Stimulated activated CD4-positive, alpha-beta T cell treated with anti-CD3 and anti-CD28 coated beads, Interleukin-12 subunit alpha, Interleukin-12 subunit beta, amount 100 ng/mL, for 24 hours (primary cell): ENCODE results near the gene MCAT.
"Not testable (repeated sequence)": the region's sequence is repeated elsewhere in the genome, so short reads cannot be mapped to it uniquely, and the experiment has no call there.

Source experiments
- DNase-seq, 2 experiments: peaks; one replicate each; pipeline ENCODE4 v3.0.0-alpha.2; 2020; ENCODE audit warnings: low read depth in 2 of 2

Gene MCAT

DNA sequence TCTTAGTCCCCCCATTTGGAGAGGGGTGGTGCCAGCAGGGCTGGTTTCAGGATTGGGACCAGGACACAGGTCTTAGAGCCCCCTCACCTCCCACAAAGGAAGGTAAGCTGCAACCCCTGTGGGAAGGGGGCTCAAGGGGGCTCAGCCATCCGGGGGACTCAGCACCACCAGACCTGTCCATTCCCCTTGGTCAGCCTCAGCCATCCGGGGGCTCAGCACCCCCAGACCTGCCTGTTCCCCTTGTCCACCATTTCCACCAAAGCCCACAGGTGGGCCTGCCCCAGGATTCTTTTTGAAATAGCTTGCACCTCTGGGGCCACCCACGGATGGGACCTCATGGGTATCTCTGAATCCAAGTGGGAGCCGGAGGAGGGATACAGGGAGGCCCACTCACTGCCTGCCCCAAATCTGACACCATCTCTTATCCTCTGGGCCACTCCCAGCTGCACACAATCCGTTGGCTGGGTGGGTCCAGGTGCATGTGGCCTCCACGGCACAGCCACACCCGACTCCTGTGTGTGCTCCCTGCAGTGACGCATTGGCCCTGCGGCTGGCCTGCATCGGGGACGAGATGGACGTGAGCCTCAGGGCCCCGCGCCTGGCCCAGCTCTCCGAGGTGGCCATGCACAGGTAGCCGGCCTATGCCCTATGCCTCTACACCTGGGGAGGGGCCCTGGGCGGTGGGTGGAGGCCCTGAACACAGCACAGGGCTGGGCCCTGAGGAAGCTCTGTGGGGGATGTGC lies 15.9 kb downstream of the MCAT start:
- no peak for DNase-seq

DNA sequence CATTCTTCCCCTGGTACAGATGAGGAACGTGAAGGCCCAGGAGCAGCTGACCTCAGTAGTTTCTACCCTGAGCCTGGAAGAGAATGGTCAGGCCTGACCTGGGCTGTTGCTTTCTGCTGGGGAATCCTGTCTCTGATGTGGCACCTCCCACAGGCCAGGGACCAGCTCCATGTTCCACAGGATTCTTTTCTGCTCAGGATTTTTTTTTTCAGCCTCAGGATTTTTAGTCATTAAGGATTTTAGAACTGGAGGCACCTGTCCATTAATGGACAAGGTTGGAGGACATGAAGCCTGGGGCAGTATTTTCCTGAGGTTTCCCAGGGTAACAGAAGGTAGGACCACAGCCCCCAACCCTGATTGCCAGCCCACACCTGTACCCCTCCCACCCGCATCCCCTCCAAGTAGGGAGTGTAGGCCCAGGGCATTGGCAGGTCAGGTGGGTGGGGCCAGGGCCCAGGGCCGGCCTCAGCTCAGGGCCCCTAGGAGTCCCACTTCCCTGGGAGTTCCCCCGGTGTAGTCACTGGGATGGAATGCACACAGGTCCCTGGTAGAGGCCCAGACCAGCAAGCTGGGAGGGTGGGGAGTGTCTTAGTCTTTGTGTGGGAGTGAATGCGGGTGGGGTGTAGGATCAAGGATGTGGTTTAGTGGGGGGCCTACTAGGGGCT lies 16.6 kb downstream of the MCAT start:
- DNase-seq, result no peak

DNA sequence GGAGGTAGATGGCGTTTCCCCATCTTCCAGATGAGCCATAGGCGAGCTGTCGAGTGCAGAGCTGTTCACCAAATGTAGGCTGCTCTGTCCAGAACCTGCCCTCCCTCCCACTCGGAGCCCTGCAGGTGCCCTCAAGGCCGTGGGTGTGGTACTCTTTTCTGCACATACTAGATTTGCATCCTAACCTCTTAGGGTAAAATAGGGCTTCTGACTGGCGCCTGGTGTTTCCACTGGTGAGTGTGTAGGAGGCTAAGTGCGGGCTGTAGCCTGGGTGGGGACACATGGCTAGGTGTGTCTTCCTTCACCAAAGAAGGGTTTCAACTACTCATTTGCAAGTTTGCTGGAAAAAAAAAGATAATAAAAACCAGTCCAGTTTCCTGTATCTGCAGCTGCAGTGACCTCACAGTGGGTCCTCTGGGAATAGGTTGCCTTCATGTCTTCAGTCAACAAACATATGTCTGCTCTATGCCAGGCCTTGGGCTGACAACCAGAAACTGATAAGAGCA lies 24.2 kb downstream of the MCAT start:
- no peak for DNase-seq

DNA sequence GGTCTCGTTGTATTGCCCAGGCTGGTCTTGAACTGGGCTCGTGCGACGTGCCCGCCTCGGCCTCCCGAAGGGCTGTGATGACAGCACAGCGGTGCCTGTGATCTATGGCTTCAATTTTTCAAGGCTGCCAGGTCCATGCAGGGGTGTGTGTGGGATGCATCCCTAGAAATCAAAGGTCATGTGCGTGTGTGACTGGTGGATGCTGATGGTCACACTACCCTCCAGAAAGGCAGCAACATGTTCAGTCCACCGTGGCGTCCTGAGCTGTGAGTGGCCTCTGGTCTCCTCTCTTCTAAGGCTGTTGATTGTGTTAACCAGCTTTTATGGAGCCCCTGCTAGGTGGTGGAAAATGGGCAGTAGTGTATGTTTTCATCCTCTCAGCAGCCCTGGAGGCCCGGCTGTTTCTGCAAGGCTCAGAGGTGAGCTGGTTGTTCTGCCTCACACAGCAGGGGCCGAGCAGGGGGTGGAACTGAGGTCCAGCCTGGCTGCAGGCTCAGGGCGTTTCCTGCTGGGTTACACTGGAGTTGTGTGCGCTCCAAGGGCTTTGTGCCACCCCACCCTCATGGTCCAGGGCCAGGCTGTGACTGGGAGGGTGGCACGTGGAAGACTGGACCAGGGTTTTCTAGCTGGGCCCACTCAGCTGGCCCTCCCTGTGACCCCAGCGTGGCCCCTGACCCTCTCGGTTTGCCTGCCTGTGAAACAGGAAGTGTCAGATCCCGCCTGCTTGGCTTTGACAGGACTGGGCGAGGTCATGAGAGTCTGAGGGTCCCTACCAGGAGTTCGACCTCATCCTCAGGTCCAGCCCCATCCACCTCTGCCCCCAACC lies 25.0 kb downstream of the MCAT start:
- no peak for DNase-seq

DNA sequence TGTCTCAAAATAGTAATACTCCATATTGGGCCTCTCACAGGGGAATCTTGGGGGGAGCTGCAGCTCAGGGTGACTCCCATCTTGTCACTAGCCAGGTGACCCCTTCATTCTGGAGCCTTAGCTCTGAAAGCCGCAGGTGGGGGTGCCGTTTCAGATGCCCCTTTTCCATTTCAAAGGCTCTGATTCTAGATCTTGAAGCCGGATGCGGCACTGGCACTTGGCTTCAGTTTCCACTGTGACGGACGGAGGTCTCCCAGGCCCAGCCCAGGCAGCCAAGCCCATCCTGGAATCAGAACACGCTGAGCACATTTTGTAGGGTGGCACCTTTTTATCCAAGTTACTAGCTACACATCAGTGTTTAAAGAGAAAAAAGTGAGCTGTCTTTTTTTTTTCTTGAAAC lies 26.3 kb downstream of the MCAT start:
- DNase-seq, result no peak

DNA sequence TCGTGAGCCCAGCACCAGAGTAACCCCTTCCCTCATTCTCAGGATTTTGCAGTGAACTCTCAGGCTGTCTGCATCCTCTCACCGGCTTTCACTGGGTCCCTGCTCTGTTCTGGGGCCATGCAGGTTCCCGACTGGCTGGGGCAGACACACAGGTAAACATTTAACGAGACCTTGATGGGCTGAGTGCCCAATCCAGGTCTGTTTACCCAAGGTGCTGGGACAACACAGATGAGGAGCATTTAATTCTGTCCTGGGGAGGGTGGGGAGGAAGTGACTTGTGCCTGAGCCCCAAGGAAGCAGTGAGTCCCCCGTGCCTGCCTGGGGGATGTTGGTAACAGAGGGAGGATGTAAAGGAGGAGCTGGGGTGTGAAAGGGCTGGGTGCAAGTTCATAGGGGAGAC lies 28.2 kb downstream of the MCAT start:
- DNase-seq, result no peak

DNA sequence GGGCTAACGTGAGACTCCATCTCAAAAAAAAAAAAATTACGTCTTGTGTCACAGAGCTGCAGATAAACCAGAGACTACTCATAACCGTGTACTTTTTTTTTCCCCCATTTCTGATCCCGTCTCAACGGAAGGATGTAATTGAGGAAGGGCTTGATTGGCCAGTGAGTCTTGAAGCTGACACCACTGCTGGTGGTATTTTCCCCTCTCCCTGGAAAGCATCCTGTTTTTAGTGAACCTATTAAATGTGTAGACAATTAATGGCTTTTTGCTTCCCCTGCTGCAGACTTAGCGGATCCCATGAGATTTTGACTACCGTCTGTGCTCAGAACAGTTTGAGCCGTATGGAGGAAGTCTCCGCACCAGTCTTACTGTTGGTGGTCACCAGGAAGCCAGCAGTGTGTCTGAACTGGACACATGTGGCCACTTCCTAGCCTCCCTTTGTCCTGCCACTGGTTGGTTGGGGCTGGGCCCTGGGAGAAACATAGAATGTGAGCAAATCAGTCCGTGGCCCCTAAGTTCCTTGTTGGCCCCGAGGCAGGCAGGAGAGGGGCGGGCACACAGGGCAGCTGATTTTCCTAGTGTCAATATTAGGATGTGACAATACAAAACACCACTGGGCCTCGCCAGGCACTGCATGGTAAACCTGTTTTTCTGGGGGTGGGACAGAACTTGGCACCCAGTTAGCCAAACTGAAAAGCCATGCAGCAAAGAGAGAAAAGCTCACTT lies 29.5 kb downstream of the MCAT start:
- no peak for DNase-seq

DNA sequence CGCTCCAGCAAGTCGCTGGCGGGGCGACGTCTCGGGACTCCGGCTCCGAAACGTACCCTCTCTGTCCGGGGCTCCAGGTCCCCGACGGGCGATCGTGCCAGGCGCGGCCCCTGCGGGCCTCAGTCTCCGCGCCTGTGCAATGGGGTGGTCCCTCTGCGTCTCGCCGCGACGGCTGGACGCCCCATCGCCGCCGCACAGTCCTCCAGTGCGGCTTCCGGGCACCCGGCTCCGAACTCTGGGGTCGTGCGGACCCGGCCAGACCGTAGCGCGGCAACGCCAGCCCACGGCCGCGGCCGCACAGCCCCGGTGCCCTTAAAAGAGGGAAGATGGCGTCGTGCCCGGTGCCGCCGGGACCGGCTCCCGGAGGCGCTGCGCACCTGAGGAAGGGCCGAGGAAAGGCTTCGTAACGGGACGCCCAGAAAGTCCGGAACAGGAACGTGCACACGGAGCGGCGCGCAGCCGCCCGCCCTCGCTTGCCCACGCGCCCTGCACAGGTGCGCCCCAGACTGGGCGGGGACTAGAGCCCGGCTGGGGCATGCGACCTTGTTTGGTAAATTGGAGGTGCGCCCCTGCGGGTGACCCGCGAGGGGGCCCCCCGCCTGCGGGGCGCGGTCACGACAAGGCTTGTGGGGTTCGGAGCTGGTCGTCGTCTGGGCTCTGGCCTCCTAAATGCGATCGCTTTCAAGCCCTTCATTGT lies 32.1 kb downstream of the MCAT start:
- no peak for DNase-seq

DNA sequence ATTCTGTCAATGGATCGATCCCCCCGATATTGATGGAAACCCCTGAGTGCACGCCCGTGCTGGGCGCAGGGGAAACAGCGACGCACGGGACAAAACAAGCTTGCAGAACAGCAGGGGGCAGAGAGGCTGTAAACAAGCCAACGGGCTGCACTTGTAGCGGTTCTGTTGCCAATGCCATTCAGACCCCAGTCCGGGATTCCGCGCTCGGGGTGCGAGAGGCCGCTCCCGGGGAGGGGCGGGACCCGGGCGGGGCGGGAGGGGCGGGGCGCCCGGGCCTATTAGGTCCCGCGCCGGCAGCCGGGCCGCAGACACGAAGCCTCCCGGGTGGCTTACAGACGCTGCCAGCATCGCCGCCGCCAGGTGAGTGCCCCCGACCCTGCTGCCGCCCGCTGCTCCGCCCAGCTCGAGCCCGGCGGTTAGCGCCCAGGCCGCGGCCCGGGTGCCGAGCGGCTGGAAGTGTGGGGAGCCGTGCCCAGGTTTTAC lies 32.7 kb downstream of the MCAT start, which contains the start of gene BIK:
Gene BIK, plus strand, starts transcription at position 307 of the 483 bp plus-strand sequence. CDS start 13,273 bp downstream, outside the sequence.
- no peak for DNase-seq

DNA sequence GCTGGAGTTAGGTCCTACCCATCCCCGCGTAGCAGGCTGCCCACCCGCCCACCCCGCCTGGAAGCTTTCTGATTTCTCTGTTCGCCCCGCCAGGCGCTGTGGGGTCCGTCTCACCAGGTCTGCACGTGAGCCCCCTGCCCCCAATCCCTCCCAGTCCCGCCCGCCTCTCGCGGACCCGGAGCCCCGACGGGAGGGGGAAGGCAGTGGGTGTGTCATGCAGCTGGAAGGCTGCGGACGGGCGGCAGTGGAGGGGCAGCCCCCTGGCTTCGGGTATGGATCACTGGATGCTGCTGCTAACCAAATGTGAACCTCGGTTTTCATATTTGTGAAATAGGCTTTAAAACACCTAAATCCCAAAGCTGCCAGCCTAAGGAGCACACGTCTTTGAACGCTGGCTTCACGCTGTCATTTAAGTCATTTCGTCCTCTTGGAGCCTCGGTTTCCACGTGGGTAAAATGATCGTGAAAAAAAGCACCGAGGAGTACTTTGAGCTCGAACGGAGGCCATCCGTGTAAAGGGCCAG lies 33.2 kb downstream of the MCAT start:
- DNase-seq, result no peak

DNA sequence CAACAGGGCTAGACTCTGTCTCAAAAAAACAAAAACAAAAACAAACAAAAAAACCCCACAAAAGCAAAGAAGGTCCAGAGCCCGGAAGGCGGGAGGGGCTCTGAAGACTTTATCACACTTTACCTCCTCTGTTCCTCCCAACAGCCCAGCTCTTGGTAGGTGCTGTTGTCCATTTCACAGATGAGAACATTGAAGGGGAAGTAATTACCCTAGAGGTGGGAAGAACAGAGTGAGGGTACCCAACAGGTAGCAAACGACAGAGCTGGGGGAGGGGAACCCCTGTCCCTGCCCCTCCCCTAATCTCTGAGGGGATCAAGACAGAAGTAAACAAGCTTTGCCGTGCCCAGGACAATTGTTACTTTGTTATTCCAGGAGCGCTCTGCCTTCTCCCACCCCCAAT lies 33.7 kb downstream of the MCAT start:
- DNase-seq, result no peak

DNA sequence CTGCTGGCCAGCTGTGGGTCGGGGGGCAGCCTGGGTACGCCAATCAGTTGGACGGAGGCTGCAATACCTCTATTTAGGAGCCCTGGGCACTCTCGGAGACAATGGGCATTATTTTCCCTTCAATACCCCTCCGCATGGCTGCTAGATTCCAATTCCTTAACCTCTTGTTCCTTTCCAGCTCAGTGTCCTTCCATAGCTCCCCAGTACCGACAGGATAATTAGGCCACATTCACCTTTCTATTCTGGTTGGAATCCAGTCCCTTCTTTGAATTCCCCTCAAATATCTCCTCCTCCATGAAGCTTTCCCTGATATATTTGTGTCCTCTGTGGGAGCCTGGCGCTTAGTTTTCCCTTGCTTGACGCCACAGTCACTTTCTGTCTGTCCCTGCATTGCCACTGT lies 36.9 kb downstream of the MCAT start:
- no peak for DNase-seq

DNA sequence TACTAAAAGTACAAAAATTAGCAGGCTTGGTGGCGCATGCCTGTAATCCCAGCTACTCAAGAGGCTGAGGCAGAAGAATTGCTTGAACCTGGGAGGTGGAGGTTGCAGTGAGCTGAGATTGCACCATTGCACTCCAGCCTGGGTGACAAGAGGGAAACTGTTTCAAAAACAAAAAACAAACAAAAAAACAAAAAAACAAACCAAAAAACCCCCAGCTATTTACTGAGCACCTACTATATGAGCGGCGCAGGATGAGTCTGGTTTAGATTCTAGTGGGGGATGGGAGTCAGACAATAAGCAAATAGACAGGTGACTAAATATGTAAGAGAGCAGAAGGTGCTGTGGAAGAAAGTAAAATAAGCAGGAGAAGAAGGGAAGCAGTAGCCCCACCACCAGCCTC lies 38.2 kb downstream of the MCAT start:
- not testable (repeated sequence) for DNase-seq

DNA sequence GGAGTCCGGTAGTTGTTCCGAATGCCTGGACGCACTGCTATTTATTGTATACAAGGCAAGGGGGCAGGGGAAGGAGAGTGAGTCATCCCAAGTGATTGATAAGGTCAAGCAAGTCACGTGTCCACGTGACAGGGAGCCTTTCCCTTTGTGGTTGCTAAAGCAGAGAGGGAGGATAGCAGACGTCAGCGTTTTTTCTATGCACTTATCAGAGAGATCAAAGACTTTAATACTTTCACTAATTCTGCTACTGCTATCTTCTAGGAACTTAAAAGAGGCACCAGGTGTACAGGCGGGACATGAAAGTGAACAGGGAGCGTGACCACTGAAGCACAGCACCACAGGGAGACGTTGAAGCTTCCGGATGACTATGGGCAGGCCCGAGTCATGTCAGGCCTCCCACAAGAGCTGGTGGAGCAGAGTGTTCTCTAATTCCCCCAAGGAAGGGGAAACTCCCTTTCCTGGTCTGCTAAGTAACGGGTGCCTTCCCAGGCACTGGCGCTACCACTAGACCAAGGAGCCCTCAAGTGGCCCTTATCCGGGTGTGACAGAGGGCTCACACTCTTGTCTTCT lies 39.1 kb downstream of the MCAT start:
- DNase-seq, result not testable (repeated sequence)

DNA sequence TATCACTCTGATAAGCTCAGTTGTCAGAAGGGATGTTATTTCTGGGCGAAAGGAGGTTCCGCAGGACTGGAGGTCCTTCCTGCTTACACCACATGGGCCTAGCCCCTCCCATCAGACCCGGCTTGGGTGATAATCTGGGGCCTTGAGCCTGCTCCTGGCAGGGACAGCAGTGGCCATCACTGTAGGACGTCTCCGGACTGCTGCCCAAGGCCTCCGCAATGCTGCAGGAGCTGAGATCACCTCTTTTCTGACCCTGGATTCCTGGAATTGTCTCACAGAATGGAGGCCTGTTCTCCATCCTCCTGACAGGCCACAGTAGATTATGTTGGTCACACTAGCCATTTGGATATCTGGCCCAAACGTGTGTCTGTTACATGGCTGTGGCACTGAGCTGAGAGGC lies 41.9 kb downstream of the MCAT start:
- no peak for DNase-seq

DNA sequence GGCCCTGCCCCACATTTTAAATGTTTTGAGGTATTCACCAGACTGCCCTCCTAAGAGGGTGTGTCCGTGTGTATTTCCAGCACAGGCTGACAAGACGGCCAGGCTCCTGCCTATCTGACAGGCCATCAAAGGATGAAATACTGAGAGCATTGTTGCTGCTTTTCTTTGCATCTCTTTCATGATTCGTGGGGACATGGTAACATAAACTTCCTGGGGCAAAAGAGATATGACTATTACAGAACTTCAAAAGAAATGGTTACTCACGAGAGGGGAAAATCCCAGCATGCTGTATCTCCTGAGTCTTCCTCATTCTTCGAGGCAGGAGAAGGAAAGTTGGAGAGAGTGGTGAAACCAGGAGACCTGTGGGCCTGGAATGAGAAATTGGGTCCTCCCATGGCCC lies 43.0 kb downstream of the MCAT start:
- DNase-seq, result no peak

DNA sequence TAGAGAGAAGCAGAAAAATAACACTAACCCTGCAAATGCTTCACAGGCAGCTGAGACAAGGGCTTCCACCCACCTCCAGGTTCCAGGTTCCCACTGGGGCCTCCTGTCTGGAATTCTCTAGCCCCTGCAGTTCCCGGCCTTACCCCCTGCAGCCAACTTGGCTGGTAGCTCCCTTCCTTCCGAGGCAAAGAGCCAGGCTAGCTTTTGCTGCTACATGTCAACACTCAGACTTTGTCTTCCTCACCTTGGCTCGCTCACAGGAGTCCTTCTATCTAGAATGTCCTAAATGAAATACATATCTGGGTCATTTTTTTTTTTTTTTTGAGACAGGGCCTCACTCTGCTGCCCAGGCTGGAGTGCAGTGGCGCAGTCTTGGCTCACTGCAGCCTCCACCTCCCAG lies 44.1 kb downstream of the MCAT start:
- DNase-seq, result no peak

DNA sequence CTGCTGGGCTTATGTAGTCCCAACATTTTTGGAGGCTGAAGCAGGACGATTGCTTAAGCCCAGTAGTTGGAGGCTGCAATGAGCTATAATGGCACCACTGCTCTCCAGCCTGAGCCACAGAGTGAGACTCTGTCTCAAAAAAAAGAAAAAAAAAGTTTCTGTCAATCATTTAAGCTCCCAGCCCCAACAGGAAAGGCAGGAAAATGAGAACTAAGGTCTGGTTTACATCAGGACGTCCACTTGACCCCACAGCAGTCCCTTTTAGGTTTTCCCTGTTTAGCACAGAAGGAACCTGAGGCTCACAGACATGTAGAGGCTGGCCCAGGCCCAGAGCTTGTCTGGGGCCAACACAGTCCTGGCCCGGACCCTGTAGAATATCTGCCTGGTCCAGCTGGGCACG lies 44.8 kb downstream of the MCAT start:
- no peak for DNase-seq

DNA sequence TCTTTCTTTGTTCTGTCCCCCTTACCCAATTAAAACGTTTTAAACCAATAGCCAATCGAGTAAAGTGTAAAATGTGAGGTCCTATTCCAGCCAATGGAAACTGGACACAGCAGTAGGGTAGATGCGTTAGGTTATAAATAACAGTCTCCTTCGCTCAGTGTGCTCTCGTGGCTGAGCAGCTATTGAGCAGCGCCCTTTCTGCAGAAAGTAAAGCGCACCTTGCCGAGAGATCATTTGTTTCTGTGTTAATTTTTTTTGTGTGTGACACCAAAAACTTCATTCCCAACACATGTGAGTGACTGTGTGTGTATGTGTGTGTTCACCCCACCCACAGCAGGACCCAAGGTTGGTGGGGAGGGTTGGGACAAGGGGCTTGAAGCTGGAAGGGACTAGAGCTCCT lies 46.8 kb downstream of the MCAT start:
- no peak for DNase-seq

DNA sequence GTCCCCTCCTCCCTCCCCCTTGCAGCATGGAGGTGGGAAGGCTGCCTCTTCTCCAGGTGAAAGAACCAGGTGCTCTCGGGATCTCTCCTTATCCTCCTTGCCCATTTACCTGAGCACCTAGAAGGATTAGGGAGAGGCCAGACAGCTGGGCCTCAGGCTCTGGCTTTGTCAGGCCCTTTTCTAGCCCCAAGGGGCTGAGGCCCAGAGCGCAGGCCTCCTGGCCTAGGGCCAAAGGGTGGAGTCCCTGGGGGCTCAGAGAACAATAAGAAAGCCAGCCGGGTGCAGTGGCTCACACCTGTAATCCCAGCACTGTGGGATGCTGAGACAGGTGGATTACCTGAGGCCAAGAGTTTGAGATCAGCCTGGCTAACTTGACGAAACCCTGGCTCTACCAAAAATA lies 48.6 kb downstream of the MCAT start:
- DNase-seq, result no peak
